Esophagus squamous epithelium (tissue), 4 donors: ENCODE measurements around the gene FIGNL2.

Experiments used
- CTCF ChIP-seq, 6 experiments: fragments of 450-650 bp in 4 of 6; fragments of 200-600 bp in 2 of 6; sonication (generic) in 2 of 6; IDR thresholded peaks; one replicate each; pipeline ENCODE4 v1.5.1; 2016 to 2019; ENCODE audit warnings: antibody characterized with exemption in 6 of 6, mild to moderate bottlenecking in 4 of 6, moderate library complexity in 4 of 6
- POLR2A ChIP-seq, 4 donors: fragments of 450-650 bp; IDR thresholded peaks; one replicate each; pipeline ENCODE4 v1.6.1; 2017; ENCODE audit warnings: antibody characterized with exemption in 4 of 4, mild to moderate bottlenecking in 4 of 4, moderate library complexity in 3 of 4

- TF ChIP-seq POLR2A (IDR thresholded peaks at IDR 0.05) (no peak), CTCF (IDR thresholded peaks at IDR 0.05) (no peak)
Measured at GRCh38 chr12:51818566-51819300, 29.8 kb downstream of the FIGNL2 start.
